SK-N-SH treated with all-trans-retinoic acid at 6 μM for 48 hours (cell line): ENCODE measurements around the gene CRKL.

Experiments used
- GLIS3 ChIP-seq: fragments of 250-450 bp; sonication (Bioruptor Pico); IDR thresholded peaks from 2 replicates; pipeline ENCODE4 v1.5.0; 2020; ENCODE audit warnings: mild to moderate bottlenecking, moderate library complexity
- PPARA ChIP-seq: fragments of 250-450 bp; sonication (Bioruptor Pico); IDR thresholded peaks from 2 replicates; pipeline ENCODE4 v1.5.0; 2020; ENCODE audit warnings: mild to moderate bottlenecking, borderline replicate concordance
- RARB ChIP-seq: fragments of 250-450 bp; sonication (Bioruptor Pico); IDR thresholded peaks from 2 replicates; pipeline ENCODE4 v1.8.0; 2021; ENCODE audit warnings: mild to moderate bottlenecking, moderate library complexity
- SNAI2 ChIP-seq: fragments of 250-450 bp; sonication (Bioruptor Pico); IDR thresholded peaks from 2 replicates; pipeline ENCODE4 v1.5.0; 2020; ENCODE audit warnings: mild to moderate bottlenecking, moderate library complexity
- TCF4 ChIP-seq: fragments of 250-450 bp; sonication (Bioruptor Pico); IDR thresholded peaks from 2 replicates; pipeline ENCODE4 v1.8.0; 2021; ENCODE audit warnings: mild to moderate bottlenecking, moderate library complexity, borderline replicate concordance
- ZC3H10 ChIP-seq: fragments of 250-450 bp; sonication (Bioruptor Pico); IDR thresholded peaks from 2 replicates; pipeline ENCODE4 v1.5.1; 2021; ENCODE audit warnings: mild to moderate bottlenecking, moderate library complexity
- ZFP3 ChIP-seq: fragments of 250-450 bp; sonication (Bioruptor Pico); IDR thresholded peaks from 2 replicates; pipeline ENCODE4 v1.5.0; 2020; ENCODE audit warnings: mild to moderate bottlenecking, moderate library complexity
- ZNF70 ChIP-seq: fragments of 450-650 bp; formaldehyde crosslinking; IDR thresholded peaks from 2 replicates; pipeline ENCODE4 v1.5.0; 2020; ENCODE audit warnings: mild to moderate bottlenecking, moderate library complexity
- TF ChIP-seq, protein P1 (sequence below): fragments of 250-450 bp; sonication (Bioruptor Pico); IDR thresholded peaks from 2 replicates; pipeline ENCODE4 v1.8.0; 2020; ENCODE audit warnings: mild to moderate bottlenecking, moderate library complexity, borderline replicate concordance
- TF ChIP-seq, protein P2 (sequence below): fragments of 250-450 bp; sonication (Bioruptor Pico); IDR thresholded peaks from 2 replicates; pipeline ENCODE4 v1.5.0; 2020; ENCODE audit warnings: mild to moderate bottlenecking, moderate library complexity

DNA sequence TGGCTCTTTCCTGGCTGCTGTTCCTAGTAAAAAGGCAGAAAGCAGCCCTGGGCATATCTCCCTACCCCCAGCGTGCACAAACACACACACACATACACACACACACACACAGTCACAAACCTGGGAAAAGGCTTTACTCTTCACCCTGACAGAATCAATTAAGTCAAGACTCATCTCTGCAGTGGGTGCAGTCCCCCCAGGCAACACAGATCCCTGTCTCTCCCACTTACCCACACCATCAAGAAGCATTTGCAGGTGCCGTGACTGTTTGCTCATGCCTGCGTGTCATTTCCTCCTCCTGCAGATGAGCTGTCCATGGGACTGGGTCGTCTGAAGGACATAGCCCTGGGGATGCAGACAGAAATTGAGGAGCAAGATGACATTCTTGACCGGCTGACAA is 29.8 kb upstream of the CRKL start:
- TF ChIP-seq ZC3H10 (CRISPR knock-in tag) (no peak), RARB (CRISPR knock-in tag) (no peak), GLIS3 (no peak), PPARA (CRISPR knock-in tag) (no peak), ZNF70 (no peak), ZFP3 (no peak), TCF4 (CRISPR knock-in tag) (peak; percentile 45; the same call in 1 of the 2 replicates), SNAI2 (CRISPR knock-in tag) (no peak)
- TF ChIP-seq, protein P1, sequence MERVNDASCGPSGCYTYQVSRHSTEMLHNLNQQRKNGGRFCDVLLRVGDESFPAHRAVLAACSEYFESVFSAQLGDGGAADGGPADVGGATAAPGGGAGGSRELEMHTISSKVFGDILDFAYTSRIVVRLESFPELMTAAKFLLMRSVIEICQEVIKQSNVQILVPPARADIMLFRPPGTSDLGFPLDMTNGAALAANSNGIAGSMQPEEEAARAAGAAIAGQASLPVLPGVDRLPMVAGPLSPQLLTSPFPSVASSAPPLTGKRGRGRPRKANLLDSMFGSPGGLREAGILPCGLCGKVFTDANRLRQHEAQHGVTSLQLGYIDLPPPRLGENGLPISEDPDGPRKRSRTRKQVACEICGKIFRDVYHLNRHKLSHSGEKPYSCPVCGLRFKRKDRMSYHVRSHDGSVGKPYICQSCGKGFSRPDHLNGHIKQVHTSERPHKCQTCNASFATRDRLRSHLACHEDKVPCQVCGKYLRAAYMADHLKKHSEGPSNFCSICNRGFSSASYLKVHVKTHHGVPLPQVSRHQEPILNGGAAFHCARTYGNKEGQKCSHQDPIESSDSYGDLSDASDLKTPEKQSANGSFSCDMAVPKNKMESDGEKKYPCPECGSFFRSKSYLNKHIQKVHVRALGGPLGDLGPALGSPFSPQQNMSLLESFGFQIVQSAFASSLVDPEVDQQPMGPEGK (CRISPR knock-in tag), result no peak
- TF ChIP-seq, protein P2, sequence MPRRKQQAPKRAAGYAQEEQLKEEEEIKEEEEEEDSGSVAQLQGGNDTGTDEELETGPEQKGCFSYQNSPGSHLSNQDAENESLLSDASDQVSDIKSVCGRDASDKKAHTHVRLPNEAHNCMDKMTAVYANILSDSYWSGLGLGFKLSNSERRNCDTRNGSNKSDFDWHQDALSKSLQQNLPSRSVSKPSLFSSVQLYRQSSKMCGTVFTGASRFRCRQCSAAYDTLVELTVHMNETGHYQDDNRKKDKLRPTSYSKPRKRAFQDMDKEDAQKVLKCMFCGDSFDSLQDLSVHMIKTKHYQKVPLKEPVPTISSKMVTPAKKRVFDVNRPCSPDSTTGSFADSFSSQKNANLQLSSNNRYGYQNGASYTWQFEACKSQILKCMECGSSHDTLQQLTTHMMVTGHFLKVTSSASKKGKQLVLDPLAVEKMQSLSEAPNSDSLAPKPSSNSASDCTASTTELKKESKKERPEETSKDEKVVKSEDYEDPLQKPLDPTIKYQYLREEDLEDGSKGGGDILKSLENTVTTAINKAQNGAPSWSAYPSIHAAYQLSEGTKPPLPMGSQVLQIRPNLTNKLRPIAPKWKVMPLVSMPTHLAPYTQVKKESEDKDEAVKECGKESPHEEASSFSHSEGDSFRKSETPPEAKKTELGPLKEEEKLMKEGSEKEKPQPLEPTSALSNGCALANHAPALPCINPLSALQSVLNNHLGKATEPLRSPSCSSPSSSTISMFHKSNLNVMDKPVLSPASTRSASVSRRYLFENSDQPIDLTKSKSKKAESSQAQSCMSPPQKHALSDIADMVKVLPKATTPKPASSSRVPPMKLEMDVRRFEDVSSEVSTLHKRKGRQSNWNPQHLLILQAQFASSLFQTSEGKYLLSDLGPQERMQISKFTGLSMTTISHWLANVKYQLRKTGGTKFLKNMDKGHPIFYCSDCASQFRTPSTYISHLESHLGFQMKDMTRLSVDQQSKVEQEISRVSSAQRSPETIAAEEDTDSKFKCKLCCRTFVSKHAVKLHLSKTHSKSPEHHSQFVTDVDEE, result peak; percentile 36; the same call in 1 of the 2 replicates
